ENCODE results near the gene OPCML.

Gene OPCML

GRCh38 chr11:132423266-132423665 is 1109.0 kb downstream of the OPCML start:
- Histone ChIP-seq H3K27ac (no peak overlapping the region), H3K9me3 (no peaks in the 10 kb centered on the region), H3K27me3 (no peaks in the 10 kb centered on the region), H3K4me3 (ENCODE audit: low read depth in 1 of 2, low read length in 1 of 2) (no peak overlapping the region), H3K36me3 (no peaks in the 10 kb centered on the region), H3K4me1 (ENCODE audit: control insufficient read depth in 1 of 2, insufficient read depth in 1 of 2, low read depth in 1 of 2, low read length in 1 of 2) (no peaks in the 10 kb centered on the region)
- no peak for TF ChIP-seq CTCF (IDR thresholded peaks at IDR 0.05)

GRCh38 chr11:132422722-132423121 is 1109.6 kb downstream of the OPCML start:
- Histone ChIP-seq H3K27ac (no peak overlapping the region), H3K4me1 (ENCODE audit: control insufficient read depth in 1 of 2, insufficient read depth in 1 of 2, low read depth in 1 of 2, low read length in 1 of 2) (no peaks in the 10 kb centered on the region), H3K27me3 (no peaks in the 10 kb centered on the region), H3K4me3 (ENCODE audit: low read depth in 1 of 2, low read length in 1 of 2) (no peak overlapping the region), H3K36me3 (no peaks in the 10 kb centered on the region), H3K9me3 (no peaks in the 10 kb centered on the region)
- TF ChIP-seq CTCF (IDR thresholded peaks at IDR 0.05): no peak

GRCh38 chr11:132421555-132421954 is 1110.7 kb downstream of the OPCML start:
- no peaks in the 10 kb centered on the region for H3K36me3 ChIP-seq
- no peak overlapping the region for H3K4me3 ChIP-seq (ENCODE audit: low read depth in 1 of 2, low read length in 1 of 2)
- H3K27ac ChIP-seq: no peak overlapping the region
- TF ChIP-seq CTCF (IDR thresholded peaks at IDR 0.05): no peak
- no peaks in the 10 kb centered on the region for H3K27me3 ChIP-seq
- H3K9me3 ChIP-seq: no peaks in the 10 kb centered on the region
- no peaks in the 10 kb centered on the region for H3K4me1 ChIP-seq (ENCODE audit: control insufficient read depth in 1 of 2, insufficient read depth in 1 of 2, low read depth in 1 of 2, low read length in 1 of 2)

- Histone ChIP-seq H3K4me3 (ENCODE audit: low read depth in 1 of 2, low read length in 1 of 2) (no peak overlapping the region), H3K36me3 (no peaks in the 10 kb centered on the region), H3K27ac (no peak overlapping the region), H3K9me3 (no peaks in the 10 kb centered on the region), H3K27me3 (no peaks in the 10 kb centered on the region), H3K4me1 (ENCODE audit: control insufficient read depth in 1 of 2, insufficient read depth in 1 of 2, low read depth in 1 of 2, low read length in 1 of 2) (no peaks in the 10 kb centered on the region)
- TF ChIP-seq CTCF (IDR thresholded peaks at IDR 0.05): no peak
These were observed 1117.8 kb downstream of the OPCML start for GRCh38 chr11:132414451-132414850.

GRCh38 chr11:132410383-132410782 is 1121.9 kb downstream of the OPCML start:
- Histone ChIP-seq H3K36me3 (no peaks in the 10 kb centered on the region), H3K9me3 (no peaks in the 10 kb centered on the region), H3K4me3 (ENCODE audit: low read depth in 1 of 2, low read length in 1 of 2) (no peak overlapping the region), H3K4me1 (ENCODE audit: control insufficient read depth in 1 of 2, insufficient read depth in 1 of 2, low read depth in 1 of 2, low read length in 1 of 2) (no peaks in the 10 kb centered on the region), H3K27ac (no peak overlapping the region), H3K27me3 (no peaks in the 10 kb centered on the region)
- TF ChIP-seq CTCF (IDR thresholded peaks at IDR 0.05): no peak
